Sigmoid colon (tissue), 3 donors: ENCODE results near the gene LCLAT1.

Source experiments
- POLR2A ChIP-seq, 2 donors: fragments of 450-650 bp; IDR thresholded peaks; one replicate each; pipeline ENCODE4 v1.6.1; 2016; ENCODE audit warnings: antibody characterized with exemption in 2 of 2, mild to moderate bottlenecking in 2 of 2, moderate library complexity in 2 of 2
- TF ChIP-seq, protein P1 (sequence below), 4 experiments: fragments of 450-650 bp in 3 of 4; fragments of 200-600 bp in 1 of 4; IDR thresholded peaks; one replicate each; pipeline ENCODE4 v1.5.1; 2016 to 2019; ENCODE audit warnings: antibody characterized with exemption in 4 of 4, mild to moderate bottlenecking in 3 of 4, moderate library complexity in 2 of 4

DNA sequence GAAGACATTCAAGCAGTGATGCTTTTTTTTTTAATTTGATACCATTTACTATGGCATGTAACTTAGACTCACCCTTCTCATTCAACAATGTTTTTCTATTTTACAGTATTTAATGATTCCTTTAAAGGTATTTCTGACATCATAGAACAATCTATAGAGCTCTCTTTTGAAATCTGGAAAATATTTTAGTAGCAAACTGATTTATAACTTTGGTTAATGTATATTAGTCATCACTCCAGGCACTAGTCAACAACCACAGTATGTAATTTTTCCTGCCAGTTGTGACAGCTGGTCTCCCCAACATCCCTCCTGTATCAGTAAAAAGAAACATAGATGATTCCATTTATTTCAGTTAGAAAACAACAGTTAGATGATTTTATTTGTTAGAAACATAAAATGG is 122.9 kb downstream of the LCLAT1 start:
- TF ChIP-seq, protein P1, sequence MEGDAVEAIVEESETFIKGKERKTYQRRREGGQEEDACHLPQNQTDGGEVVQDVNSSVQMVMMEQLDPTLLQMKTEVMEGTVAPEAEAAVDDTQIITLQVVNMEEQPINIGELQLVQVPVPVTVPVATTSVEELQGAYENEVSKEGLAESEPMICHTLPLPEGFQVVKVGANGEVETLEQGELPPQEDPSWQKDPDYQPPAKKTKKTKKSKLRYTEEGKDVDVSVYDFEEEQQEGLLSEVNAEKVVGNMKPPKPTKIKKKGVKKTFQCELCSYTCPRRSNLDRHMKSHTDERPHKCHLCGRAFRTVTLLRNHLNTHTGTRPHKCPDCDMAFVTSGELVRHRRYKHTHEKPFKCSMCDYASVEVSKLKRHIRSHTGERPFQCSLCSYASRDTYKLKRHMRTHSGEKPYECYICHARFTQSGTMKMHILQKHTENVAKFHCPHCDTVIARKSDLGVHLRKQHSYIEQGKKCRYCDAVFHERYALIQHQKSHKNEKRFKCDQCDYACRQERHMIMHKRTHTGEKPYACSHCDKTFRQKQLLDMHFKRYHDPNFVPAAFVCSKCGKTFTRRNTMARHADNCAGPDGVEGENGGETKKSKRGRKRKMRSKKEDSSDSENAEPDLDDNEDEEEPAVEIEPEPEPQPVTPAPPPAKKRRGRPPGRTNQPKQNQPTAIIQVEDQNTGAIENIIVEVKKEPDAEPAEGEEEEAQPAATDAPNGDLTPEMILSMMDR (IDR thresholded peaks at IDR 0.05), result no peak
- TF ChIP-seq POLR2A (IDR thresholded peaks at IDR 0.05), result no peak
